ENCODE data around the gene NUDT3. TPM values are rescaled to one million over a fixed set of nuclear protein-coding genes. Genes with fewer than 3 reads are reported as not detected.

NUDT3 gene
- total and polyA plus RNA-seq, 9 of the 15 experiments (the other 6 are each of a cell fraction or from before 2014, with no cell fraction given), result 5.4 to 81.2 (median 56.4) TPM

GRCh38 chr6:34390531-34391472, 1.7 kb downstream of the NUDT3 start (continued):
- TF ChIP-seq, protein P1, sequence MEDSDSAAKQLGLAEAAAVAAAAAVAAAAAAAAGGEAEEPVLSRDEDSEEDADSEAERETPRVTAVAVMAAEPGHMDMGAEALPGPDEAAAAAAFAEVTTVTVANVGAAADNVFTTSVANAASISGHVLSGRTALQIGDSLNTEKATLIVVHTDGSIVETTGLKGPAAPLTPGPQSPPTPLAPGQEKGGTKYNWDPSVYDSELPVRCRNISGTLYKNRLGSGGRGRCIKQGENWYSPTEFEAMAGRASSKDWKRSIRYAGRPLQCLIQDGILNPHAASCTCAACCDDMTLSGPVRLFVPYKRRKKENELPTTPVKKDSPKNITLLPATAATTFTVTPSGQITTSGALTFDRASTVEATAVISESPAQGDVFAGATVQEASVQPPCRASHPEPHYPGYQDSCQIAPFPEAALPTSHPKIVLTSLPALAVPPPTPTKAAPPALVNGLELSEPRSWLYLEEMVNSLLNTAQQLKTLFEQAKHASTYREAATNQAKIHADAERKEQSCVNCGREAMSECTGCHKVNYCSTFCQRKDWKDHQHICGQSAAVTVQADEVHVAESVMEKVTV (CRISPR knock-in tag; IDR thresholded peaks at IDR 0.05), result no peak
- TF ChIP-seq HOXB6 (CRISPR knock-in tag; IDR thresholded peaks at IDR 0.05; ENCODE audit: borderline replicate concordance) (no peak), ZNF280A (IDR thresholded peaks at IDR 0.05; ENCODE audit: low read depth, partially characterized antibody) (no peak), MXI1 (IDR thresholded peaks at IDR 0.05; ENCODE audit: low read depth, low read length) (no peak), RCOR1 (IDR thresholded peaks at IDR 0.05; ENCODE audit: borderline replicate concordance in 1 of 2, low read depth in 2 of 2, low read length in 2 of 2) (no peak), TOE1 (IDR thresholded peaks at IDR 0.05; ENCODE audit: borderline replicate concordance) (no peak), TOE1 (CRISPR knock-in tag; IDR thresholded peaks at IDR 0.05; ENCODE audit: borderline replicate concordance, low read depth) (no peak), YY1 (IDR thresholded peaks at IDR 0.05; ENCODE audit: borderline replicate concordance in 1 of 3, control insufficient read depth in 1 of 3, extremely low read depth in 1 of 3, insufficient read depth in 3 of 3, insufficient read length in 1 of 3, insufficient replicate concordance in 2 of 3, low read depth in 1 of 3, low read length in 2 of 3) (peak in 1 of 3 experiments; percentile 56), ZZZ3 (IDR thresholded peaks at IDR 0.05) (no peak), PRDM10 (IDR thresholded peaks at IDR 0.05; ENCODE audit: partially characterized antibody) (no peak), SREBF2 (CRISPR knock-in tag; IDR thresholded peaks at IDR 0.05) (no peak)
- TF ChIP-seq, protein P2, sequence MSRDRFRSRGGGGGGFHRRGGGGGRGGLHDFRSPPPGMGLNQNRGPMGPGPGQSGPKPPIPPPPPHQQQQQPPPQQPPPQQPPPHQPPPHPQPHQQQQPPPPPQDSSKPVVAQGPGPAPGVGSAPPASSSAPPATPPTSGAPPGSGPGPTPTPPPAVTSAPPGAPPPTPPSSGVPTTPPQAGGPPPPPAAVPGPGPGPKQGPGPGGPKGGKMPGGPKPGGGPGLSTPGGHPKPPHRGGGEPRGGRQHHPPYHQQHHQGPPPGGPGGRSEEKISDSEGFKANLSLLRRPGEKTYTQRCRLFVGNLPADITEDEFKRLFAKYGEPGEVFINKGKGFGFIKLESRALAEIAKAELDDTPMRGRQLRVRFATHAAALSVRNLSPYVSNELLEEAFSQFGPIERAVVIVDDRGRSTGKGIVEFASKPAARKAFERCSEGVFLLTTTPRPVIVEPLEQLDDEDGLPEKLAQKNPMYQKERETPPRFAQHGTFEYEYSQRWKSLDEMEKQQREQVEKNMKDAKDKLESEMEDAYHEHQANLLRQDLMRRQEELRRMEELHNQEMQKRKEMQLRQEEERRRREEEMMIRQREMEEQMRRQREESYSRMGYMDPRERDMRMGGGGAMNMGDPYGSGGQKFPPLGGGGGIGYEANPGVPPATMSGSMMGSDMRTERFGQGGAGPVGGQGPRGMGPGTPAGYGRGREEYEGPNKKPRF (IDR thresholded peaks at IDR 0.05; ENCODE audit: low read depth, low read length), result no peak
